Caco-2 (cell line): Measurements from ENCODE around the gene CCSAP. TPM values are rescaled to one million over a fixed set of nuclear protein-coding genes. Genes with fewer than 3 reads are reported as not detected.
A peak's percentile ranks its signal among the peaks of the same experiment; 100 is the strongest.

Experiments used
- BruUV-seq: library from RNA; stranded (reverse); fragments of 400-500 nt; replicated peaks from 2 replicates; lab custom pipeline; 2021; lab: Mats Ljungman, UMichigan
- CTCF ChIA-PET: fragments of 300-600 bp; sonication (Branson Sonifier 250); formaldehyde crosslinking; loops from one replicate; lab custom pipeline; 2022; ENCODE audit warnings: antibody characterized with exemption; lab: Charles Lee
- POLR2A ChIA-PET: fragments of 300-600 bp; sonication (Branson Sonifier 250); formaldehyde crosslinking; loops from one replicate; lab custom pipeline; 2022; ENCODE audit warnings: antibody characterized with exemption; lab: Charles Lee
- DNase-seq, 2 experiments: peaks; one replicate each; pipeline versions ENCODE4 v3.0.0 to v3.0.0-alpha.2; 2020 to 2022
- H3K27me3 ChIP-seq: replicated peaks from 2 replicates; pipeline ENCODE4 v1.6.0; 2011; ENCODE audit warnings: low read length; ENCODE audit not compliant: control insufficient read depth, insufficient read depth
- H3K36me3 ChIP-seq: 2 replicates; pipeline ENCODE4 v1.5.1; 2011; ENCODE audit warnings: low read length; ENCODE audit not compliant: control insufficient read depth, insufficient read depth
- H3K4me1 ChIP-seq: fragments of 250-450 bp; sonication (Bioruptor Pico); 2 replicates; pipeline ENCODE4 v1.5.1; 2020; ENCODE audit warnings: mild to moderate bottlenecking
- H3K4me3 ChIP-seq: 2 replicates; pipeline ENCODE4 v1.5.1; 2011; ENCODE audit warnings: low read depth, mild to moderate bottlenecking, control low read depth, low read length
- H3K9me3 ChIP-seq: fragments of 250-450 bp; sonication (Bioruptor Pico); 2 replicates; pipeline ENCODE4 v1.5.1; 2020; ENCODE audit warnings: mild to moderate bottlenecking, moderate library complexity
- H3K27ac Mint-ChIP-seq: one replicate; pipeline ENCODE4 v1.8.0; 2022; ENCODE audit warnings: mixed read lengths; ENCODE audit not compliant: unreplicated experiment
- H3K27me3 Mint-ChIP-seq: one replicate; pipeline ENCODE4 v1.8.0; 2022; ENCODE audit warnings: mixed read lengths; ENCODE audit not compliant: insufficient read depth, unreplicated experiment
- H3K36me3 Mint-ChIP-seq: one replicate; pipeline ENCODE4 v1.8.0; 2022; ENCODE audit warnings: mild to moderate bottlenecking, mixed read lengths; ENCODE audit not compliant: insufficient read depth, unreplicated experiment
- H3K4me1 Mint-ChIP-seq: one replicate; pipeline ENCODE4 v1.8.0; 2022; ENCODE audit warnings: low read depth, mixed read lengths; ENCODE audit not compliant: unreplicated experiment
- H3K4me3 Mint-ChIP-seq: one replicate; pipeline ENCODE4 v1.8.0; 2022; ENCODE audit warnings: mild to moderate bottlenecking, moderate library complexity, mixed read lengths; ENCODE audit not compliant: unreplicated experiment
- H3K9me3 Mint-ChIP-seq: one replicate; pipeline ENCODE4 v1.8.0; 2022; ENCODE audit warnings: mixed read lengths; ENCODE audit not compliant: unreplicated experiment
- CTCF ChIP-seq, 2 experiments: fragments of 200-600 bp in 1 of 2; IDR thresholded peaks; 1 replicate in 1 of 2; 2 replicates in 1 of 2; pipeline versions ENCODE4 v1.5.1 to v1.8.0; 2011 to 2022; ENCODE audit warnings: antibody characterized with exemption in 1 of 2, control low read depth in 1 of 2, inconsistent platforms in 1 of 2, low read depth in 1 of 2, low read length in 1 of 2, mild to moderate bottlenecking in 1 of 2, moderate library complexity in 1 of 2; ENCODE audit not compliant: insufficient read depth in 1 of 2, severe bottlenecking in 1 of 2, unreplicated experiment in 1 of 2
- intact Hi-C: fragments of 100-400 bp; cut with micrococcal nuclease; formaldehyde crosslinking; loops from one replicate; pipeline ENCODE4 v1.10.0; 2022; ENCODE audit not compliant: unreplicated experiment
- total RNA-seq: library from RNA; stranded (reverse); gene quantifications from 2 replicates; pipeline ENCODE4 v1.2.3, GENCODE V29; 2022

The CCSAP gene
- total RNA-seq, 1 experiment from 2014 or later: 11.3 TPM

GRCh38 chr1:229383188-229383587 is 40.3 kb upstream of the CCSAP start:
- H3K4me1 ChIP-seq: no peaks in the 10 kb centered on the region
- no peaks in the 10 kb centered on the region for H3K27me3 ChIP-seq
- H3K9me3 ChIP-seq: no peaks in the 10 kb centered on the region
- POLR2A ChIA-PET: no interaction called here
- H3K4me3 ChIP-seq: no peak overlapping the region
- no peak for TF ChIP-seq CTCF (IDR thresholded peaks at IDR 0.05; ENCODE audit: insufficient read depth in 1 of 2, low read depth in 1 of 2, low read length in 1 of 2, severe bottlenecking in 1 of 2, unreplicated experiment in 1 of 2)
- no peaks in the 10 kb centered on the region for H3K36me3 ChIP-seq
- H3K36me3 Mint-ChIP-seq: no peaks in the 10 kb centered on the region
- H3K27me3 Mint-ChIP-seq: no peaks in the 10 kb centered on the region
- no peak for DNase-seq
- no peaks in the 10 kb centered on the region for H3K9me3 Mint-ChIP-seq
- intact Hi-C loops: no loop called here
- H3K27ac Mint-ChIP-seq: no peak overlapping the region
- no TSS peak for BruUV-seq
- H3K4me3 Mint-ChIP-seq: no peak overlapping the region
- CTCF ChIA-PET: no interaction called here
- no peaks in the 10 kb centered on the region for H3K4me1 Mint-ChIP-seq

GRCh38 chr1:229381234-229381633 is 38.4 kb upstream of the CCSAP start:
- Mint-ChIP-seq H3K4me3 (no peak overlapping the region), H3K36me3 (no peaks in the 10 kb centered on the region), H3K27ac (no peak overlapping the region), H3K9me3 (no peaks in the 10 kb centered on the region), H3K27me3 (no peaks in the 10 kb centered on the region), H3K4me1 (no peaks in the 10 kb centered on the region)
- ChIA-PET CTCF (no interaction called here), POLR2A (no interaction called here)
- Histone ChIP-seq H3K9me3 (no peaks in the 10 kb centered on the region), H3K36me3 (no peaks in the 10 kb centered on the region), H3K4me3 (no peak overlapping the region), H3K27me3 (no peaks in the 10 kb centered on the region), H3K4me1 (no peaks in the 10 kb centered on the region)
- intact Hi-C loops: no loop called here
- DNase-seq: no peak
- peak in 1 of 2 experiments; percentile 18 for TF ChIP-seq CTCF (IDR thresholded peaks at IDR 0.05; ENCODE audit: insufficient read depth in 1 of 2, low read depth in 1 of 2, low read length in 1 of 2, severe bottlenecking in 1 of 2, unreplicated experiment in 1 of 2)
- BruUV-seq: no TSS peak

- Histone ChIP-seq H3K4me3 (no peak overlapping the region), H3K4me1 (no peaks in the 10 kb centered on the region), H3K9me3 (no peaks in the 10 kb centered on the region), H3K27me3 (no peaks in the 10 kb centered on the region), H3K36me3 (no peaks in the 10 kb centered on the region)
- peaks cover 3% of the 10 kb centered on the region for H3K36me3 Mint-ChIP-seq
- CTCF ChIA-PET: no interaction called here
- POLR2A ChIA-PET: no interaction called here
- BruUV-seq: no TSS peak
- H3K4me1 Mint-ChIP-seq: no peaks in the 10 kb centered on the region
- no peaks in the 10 kb centered on the region for H3K9me3 Mint-ChIP-seq
- H3K27me3 Mint-ChIP-seq: no peaks in the 10 kb centered on the region
- DNase-seq: no peak
- H3K4me3 Mint-ChIP-seq: no peak overlapping the region
- intact Hi-C loops: no loop called here
- H3K27ac Mint-ChIP-seq: no peak overlapping the region
- no peak for TF ChIP-seq CTCF (IDR thresholded peaks at IDR 0.05; ENCODE audit: insufficient read depth in 1 of 2, low read depth in 1 of 2, low read length in 1 of 2, severe bottlenecking in 1 of 2, unreplicated experiment in 1 of 2)
Measured at GRCh38 chr1:229380536-229381160, 37.8 kb upstream of the CCSAP start.
